Duodenal mucosa (tissue), 2 donors: ENCODE measurements around the gene TGFBR3.

Experiments used
- H3K27ac ChIP-seq: one replicate; pipeline ENCODE4 v1.7.0; 2013; ENCODE audit warnings: low read depth, low read length
- H3K27me3 ChIP-seq, 2 donors: one replicate each; pipeline ENCODE4 v1.7.0; 2013; ENCODE audit warnings: low read length in 2 of 2, control low read depth in 1 of 2; ENCODE audit not compliant: insufficient read depth in 2 of 2, control insufficient read depth in 1 of 2
- H3K36me3 ChIP-seq, 2 donors: one replicate each; pipeline ENCODE4 v1.7.0; 2013; ENCODE audit warnings: low read length in 2 of 2, control low read depth in 1 of 2; ENCODE audit not compliant: insufficient read depth in 2 of 2, control insufficient read depth in 1 of 2
- H3K4me1 ChIP-seq, 2 donors: one replicate each; pipeline ENCODE4 v1.7.0; 2013; ENCODE audit warnings: low read length in 2 of 2, control low read depth in 1 of 2; ENCODE audit not compliant: insufficient read depth in 2 of 2, control insufficient read depth in 1 of 2
- H3K4me3 ChIP-seq, 2 donors: one replicate each; pipeline ENCODE4 v1.7.0; 2013; ENCODE audit warnings: low read length in 2 of 2, low read depth in 1 of 2
- H3K9ac ChIP-seq, 2 donors: one replicate each; pipeline ENCODE4 v1.7.0; 2013; ENCODE audit warnings: low read length in 2 of 2, low read depth in 1 of 2
- H3K9me3 ChIP-seq, 2 donors: one replicate each; pipeline ENCODE4 v1.7.0; 2013; ENCODE audit warnings: low read length in 2 of 2, control low read depth in 1 of 2; ENCODE audit not compliant: control insufficient read depth in 1 of 2

TGFBR3 gene

GRCh38 chr1:91731815-91732214 lies 154.1 kb downstream of the TGFBR3 start:
- Histone ChIP-seq H3K27ac (no peak overlapping the region), H3K4me1 (peaks cover 17 to 28% of the 10 kb centered on the region in 2 donors)

GRCh38 chr1:91730801-91731732 lies 154.9 kb downstream of the TGFBR3 start:
- no peaks in the 10 kb centered on the region for H3K27me3 ChIP-seq
- no peak overlapping the region for H3K27ac ChIP-seq
- no peak overlapping the region for H3K9ac ChIP-seq
- H3K4me3 ChIP-seq = no peak overlapping the region
- H3K4me1 ChIP-seq = peaks cover 17 to 26% of the 10 kb centered on the region in 2 donors
- no peaks in the 10 kb centered on the region for H3K9me3 ChIP-seq
- H3K36me3 ChIP-seq = peaks cover 0 to 4% of the 10 kb centered on the region in 2 donors

More at GRCh38 chr1:91731815-91732214, 154.1 kb downstream of the TGFBR3 start:
- no peak overlapping the region for H3K4me3 ChIP-seq
- no peaks in the 10 kb centered on the region for H3K9me3 ChIP-seq
- H3K36me3 ChIP-seq = peaks cover 0 to 4% of the 10 kb centered on the region in 2 donors
- H3K27me3 ChIP-seq = no peaks in the 10 kb centered on the region
- H3K9ac ChIP-seq = no peak overlapping the region

- H3K4me1 ChIP-seq = peaks cover 13 to 18% of the 10 kb centered on the region in 2 donors
- H3K9me3 ChIP-seq = no peaks in the 10 kb centered on the region
- H3K4me3 ChIP-seq = no peak overlapping the region
- no peak overlapping the region for H3K9ac ChIP-seq
- peaks cover 0 to 9% of the 10 kb centered on the region in 2 donors for H3K36me3 ChIP-seq
- no peaks in the 10 kb centered on the region for H3K27me3 ChIP-seq
- H3K27ac ChIP-seq = no peak overlapping the region
Measured at GRCh38 chr1:91729621-91730358, 156.2 kb downstream of the TGFBR3 start.

- H3K4me1 ChIP-seq = peaks cover 7% of the 10 kb centered on the region in 2 donors
- H3K27ac ChIP-seq = no peak overlapping the region
- H3K4me3 ChIP-seq = no peak overlapping the region
- no peak overlapping the region for H3K9ac ChIP-seq
- H3K27me3 ChIP-seq = no peaks in the 10 kb centered on the region
- H3K36me3 ChIP-seq = peaks cover 0 to 9% of the 10 kb centered on the region in 2 donors
- H3K9me3 ChIP-seq = no peaks in the 10 kb centered on the region
Measured at GRCh38 chr1:91727763-91728162, 158.2 kb downstream of the TGFBR3 start.

GRCh38 chr1:91725989-91726721 lies 159.8 kb downstream of the TGFBR3 start:
- Histone ChIP-seq H3K36me3 (peaks cover 0 to 12% of the 10 kb centered on the region in 2 donors), H3K4me1 (peaks cover 0 to 2% of the 10 kb centered on the region in 2 donors), H3K4me3 (no peak overlapping the region), H3K27ac (peak overlapping the region; percentile 53), H3K27me3 (no peaks in the 10 kb centered on the region), H3K9ac (no peak overlapping the region), H3K9me3 (no peaks in the 10 kb centered on the region)

GRCh38 chr1:91725618-91725988 lies 160.3 kb downstream of the TGFBR3 start:
- Histone ChIP-seq H3K4me1 (no peaks in the 10 kb centered on the region), H3K9ac (no peak overlapping the region), H3K36me3 (peaks cover 0 to 13% of the 10 kb centered on the region in 2 donors), H3K4me3 (no peak overlapping the region), H3K9me3 (no peaks in the 10 kb centered on the region), H3K27ac (peak overlapping the region; percentile 53), H3K27me3 (no peaks in the 10 kb centered on the region)

GRCh38 chr1:91724644-91725043 lies 161.3 kb downstream of the TGFBR3 start:
- Histone ChIP-seq H3K27ac (no peak overlapping the region), H3K9ac (no peak overlapping the region), H3K36me3 (peaks cover 0 to 13% of the 10 kb centered on the region in 2 donors), H3K27me3 (no peaks in the 10 kb centered on the region), H3K4me1 (no peaks in the 10 kb centered on the region), H3K9me3 (no peaks in the 10 kb centered on the region), H3K4me3 (no peak overlapping the region)

- Histone ChIP-seq H3K4me1 (no peaks in the 10 kb centered on the region), H3K27ac (no peak overlapping the region)
Measured at GRCh38 chr1:91724231-91724630, 161.7 kb downstream of the TGFBR3 start.

GRCh38 chr1:91720044-91720443 lies 165.9 kb downstream of the TGFBR3 start:
- H3K36me3 ChIP-seq = peaks cover 0 to 8% of the 10 kb centered on the region in 2 donors
- no peaks in the 10 kb centered on the region for H3K9me3 ChIP-seq
- H3K4me3 ChIP-seq = no peak overlapping the region
- H3K27me3 ChIP-seq = no peaks in the 10 kb centered on the region
- no peak overlapping the region for H3K27ac ChIP-seq
- no peaks in the 10 kb centered on the region for H3K4me1 ChIP-seq
- H3K9ac ChIP-seq = no peak overlapping the region

More at GRCh38 chr1:91724231-91724630, 161.7 kb downstream of the TGFBR3 start:
- no peak overlapping the region for H3K9ac ChIP-seq
- H3K9me3 ChIP-seq = no peaks in the 10 kb centered on the region
- H3K36me3 ChIP-seq = peaks cover 0 to 10% of the 10 kb centered on the region in 2 donors
- H3K4me3 ChIP-seq = no peak overlapping the region
- H3K27me3 ChIP-seq = no peaks in the 10 kb centered on the region
